Measurements from ENCODE around the gene PPP2R2B.

Gene PPP2R2B

DNA sequence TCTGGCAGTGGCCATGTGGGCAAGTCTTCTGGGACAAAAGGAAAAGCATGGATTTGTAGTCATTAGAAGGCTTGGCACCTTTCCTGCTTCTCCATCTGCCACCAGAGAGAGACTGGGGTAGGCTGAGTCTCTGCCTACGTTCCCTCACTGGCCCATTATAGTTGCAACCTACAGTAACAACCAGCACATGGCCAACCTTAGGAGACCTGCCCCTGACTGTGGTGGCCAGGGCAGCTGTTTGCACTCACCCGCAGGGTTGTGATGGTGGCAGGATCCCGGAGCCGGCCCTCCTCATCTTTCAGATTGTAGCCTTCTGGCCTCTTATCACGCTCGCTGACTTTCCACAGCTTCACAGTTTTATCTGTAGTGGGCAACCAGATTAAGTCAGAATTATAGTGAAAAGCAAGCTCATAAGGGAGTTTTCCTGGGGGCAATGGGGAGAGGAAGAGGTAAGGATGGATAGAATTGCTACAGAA lies 187.6 kb downstream of the PPP2R2B start:
- peak; percentile 69 to 95 for DNase-seq

DNA sequence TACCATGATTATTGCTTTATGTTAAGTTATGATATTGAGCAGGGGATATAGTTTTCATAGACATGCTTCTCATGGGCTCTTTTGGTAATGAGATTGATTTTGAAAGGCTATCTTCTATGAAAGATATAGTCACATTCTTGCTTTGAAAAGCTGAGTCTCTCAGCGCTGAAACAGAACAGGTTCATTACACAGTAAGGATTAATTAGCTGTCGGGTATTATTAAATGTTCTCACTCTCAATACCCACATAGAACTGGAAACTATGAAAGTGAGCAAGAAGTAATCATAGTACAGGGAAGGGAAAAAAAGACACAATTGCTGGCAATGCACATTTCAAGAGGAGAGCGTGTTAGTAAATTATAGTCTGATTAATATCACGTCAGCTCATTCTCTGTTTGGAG lies 190.9 kb downstream of the PPP2R2B start:
- no peak for DNase-seq

GRCh38 chr5:146683861-146684260 lies 194.7 kb downstream of the PPP2R2B start:
- DNase-seq: no peak

DNA sequence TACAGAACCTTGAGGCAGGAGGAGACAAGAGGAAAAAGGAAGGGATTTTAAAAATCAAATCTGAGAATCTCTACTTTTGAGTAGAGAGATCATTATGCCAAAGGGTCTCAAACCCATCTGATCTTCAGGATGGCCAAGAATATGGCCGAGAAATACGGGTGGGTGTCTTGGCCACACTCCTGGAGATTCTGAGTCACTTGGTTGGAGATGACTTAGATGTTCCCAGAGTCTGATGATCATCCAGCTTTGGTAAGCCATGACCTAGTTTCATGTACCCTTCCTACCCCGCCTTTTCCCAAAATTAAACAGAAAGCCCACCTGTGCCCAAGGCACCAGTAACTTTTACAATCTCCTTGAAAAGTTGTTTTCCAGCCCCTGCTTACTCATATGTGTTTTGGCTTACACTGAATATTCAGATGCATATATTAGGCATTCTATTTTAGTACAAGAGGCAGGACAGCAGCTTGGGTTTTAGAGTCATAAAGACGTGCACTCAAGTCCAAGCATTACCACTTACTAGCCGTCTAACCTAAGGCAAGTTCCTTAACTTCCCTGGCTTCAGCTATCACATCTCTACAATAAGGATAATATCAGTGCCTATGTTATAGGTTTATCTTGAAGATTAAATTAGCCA lies 195.5 kb downstream of the PPP2R2B start:
- DNase-seq: no peak

DNA sequence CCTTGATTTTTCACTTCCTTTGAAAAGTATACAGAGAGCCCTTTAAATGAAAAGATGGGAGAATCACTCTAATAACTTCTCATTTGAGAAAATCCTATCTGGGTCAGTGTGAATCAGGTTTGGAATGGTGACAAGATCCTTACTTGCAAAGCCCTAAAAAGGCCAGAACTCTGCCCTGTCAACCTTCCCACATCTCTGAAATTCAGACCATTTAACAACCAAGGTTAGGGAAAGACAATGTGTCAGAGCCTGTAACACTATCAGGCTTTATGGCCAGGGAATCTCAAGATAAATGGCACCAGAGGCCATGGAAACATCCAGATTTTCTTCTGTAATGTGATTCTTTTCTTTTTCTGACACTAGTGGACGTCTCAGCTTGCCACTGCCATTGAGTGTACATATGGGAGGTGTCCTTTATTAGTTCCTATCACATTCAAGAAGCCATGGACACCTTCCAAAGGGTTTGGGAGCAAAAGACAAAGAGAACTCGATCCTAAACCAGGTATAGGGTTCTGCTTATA lies 196.9 kb downstream of the PPP2R2B start:
- no peak for DNase-seq

- no peak for DNase-seq
Observed at GRCh38 chr5:146680846-146681584, 197.5 kb downstream of the PPP2R2B start.

DNA sequence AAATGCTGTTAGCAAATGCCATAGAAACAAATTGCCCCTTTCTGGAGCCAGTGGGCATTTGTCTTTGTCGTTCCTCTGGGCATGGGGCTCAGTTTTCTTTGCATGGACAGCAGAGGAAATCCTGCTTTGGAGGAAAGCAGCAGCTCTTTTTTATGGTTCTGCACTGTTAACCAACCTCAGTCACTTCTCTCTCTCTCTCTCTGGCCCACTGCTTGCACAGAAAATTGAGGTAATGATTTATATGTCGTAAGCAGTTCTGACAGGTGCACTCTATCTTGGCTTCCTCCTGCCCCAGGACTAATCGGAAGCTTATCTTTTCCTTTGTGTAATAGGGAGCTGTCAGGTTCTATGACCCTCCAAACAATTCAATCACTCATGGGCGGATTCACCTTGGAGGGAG lies 202.9 kb downstream of the PPP2R2B start:
- no peak for DNase-seq

- no peak for DNase-seq
Observed at GRCh38 chr5:146672866-146673265, 205.7 kb downstream of the PPP2R2B start.

DNA sequence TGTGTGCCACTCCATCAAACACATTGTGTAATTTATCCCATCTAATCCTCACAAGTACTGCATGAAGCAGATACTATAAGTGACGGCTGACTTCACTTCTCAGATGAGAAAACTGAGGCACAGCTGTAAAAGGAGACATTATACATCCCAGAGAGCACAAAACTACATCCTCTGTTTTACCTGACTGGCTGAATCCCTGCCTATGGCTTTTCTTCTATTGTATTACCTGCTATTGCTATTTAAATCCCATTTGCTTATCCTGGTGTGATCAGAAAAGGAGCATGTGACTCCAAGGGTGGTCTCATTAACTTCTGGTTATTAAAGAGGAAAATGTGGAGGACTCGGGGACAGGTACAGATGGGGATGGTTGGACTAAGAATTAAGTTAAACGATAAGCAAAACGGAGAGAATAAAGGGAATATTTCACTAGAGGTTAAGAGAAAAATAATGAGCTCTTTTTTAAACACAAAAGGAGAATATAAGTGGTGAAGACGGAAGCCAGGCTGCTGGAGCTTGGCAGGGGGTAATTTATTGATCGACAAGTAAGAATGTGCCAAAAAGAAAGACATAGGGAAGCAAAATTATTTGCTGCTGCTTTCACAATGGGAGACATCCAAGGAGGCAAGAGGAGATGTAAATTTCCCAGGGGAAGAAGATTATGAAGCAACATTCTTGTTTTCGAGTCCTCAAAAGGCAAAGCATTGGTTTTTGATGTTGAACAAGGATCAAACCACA lies 206.8 kb downstream of the PPP2R2B start:
- DNase-seq: peak; percentile 33 to 54

DNA sequence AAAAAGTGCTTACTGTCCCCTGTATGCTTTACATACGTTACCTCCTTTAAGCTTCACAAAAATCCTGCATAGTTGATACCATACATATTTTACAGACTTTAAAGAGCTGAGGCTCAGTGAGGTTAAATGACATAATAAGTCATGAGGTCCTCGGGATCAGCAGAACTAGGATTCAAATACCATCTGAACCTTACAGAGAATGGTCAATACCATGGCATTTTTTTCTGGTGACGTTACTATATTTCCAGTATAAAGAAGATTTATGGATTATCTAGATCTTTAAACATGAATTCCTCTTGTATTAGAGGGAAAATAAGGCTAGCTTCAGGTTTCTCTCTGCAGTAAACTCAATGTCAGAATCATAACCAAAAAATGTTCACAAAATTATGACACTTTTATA lies 208.9 kb downstream of the PPP2R2B start:
- DNase-seq: no peak

GRCh38 chr5:146667633-146668272 lies 210.8 kb downstream of the PPP2R2B start:
- DNase-seq: peak; percentile 80 to 81

- DNase-seq: no peak
Observed at GRCh38 chr5:146662229-146662628, 216.3 kb downstream of the PPP2R2B start.

DNA sequence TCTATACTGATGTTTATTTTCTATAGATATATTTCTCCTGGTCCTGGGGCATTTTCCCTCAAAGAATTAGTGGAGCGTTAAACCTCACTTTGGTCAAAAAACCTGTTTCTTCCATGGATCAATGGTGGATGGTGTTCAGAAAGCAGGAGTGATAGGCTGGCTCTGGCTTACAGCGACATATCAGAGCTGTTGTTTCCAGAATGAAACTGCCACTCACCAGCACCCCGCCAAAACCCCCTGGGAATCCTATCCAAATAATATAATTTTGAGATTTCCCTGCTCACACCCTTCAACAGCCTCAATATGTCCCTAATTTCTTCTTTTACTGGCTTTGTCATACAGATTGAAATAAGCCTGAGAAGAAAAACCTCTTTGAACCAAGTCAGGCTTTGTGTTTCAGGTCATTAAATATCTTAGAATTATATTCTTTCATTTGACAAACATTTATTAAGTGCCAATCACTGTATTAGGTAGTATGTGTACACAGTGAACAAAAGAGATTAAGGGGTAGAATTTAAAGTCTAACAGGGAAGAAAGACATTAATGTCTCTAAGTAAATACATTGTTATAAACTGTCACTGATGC lies 218.1 kb downstream of the PPP2R2B start:
- DNase-seq: no peak

- no peak for DNase-seq
Observed at GRCh38 chr5:146659961-146660360, 218.6 kb downstream of the PPP2R2B start.

GRCh38 chr5:146656703-146657102 lies 221.9 kb downstream of the PPP2R2B start:
- no peak for DNase-seq

GRCh38 chr5:146653560-146653959 lies 225.0 kb downstream of the PPP2R2B start:
- no peak for DNase-seq

DNA sequence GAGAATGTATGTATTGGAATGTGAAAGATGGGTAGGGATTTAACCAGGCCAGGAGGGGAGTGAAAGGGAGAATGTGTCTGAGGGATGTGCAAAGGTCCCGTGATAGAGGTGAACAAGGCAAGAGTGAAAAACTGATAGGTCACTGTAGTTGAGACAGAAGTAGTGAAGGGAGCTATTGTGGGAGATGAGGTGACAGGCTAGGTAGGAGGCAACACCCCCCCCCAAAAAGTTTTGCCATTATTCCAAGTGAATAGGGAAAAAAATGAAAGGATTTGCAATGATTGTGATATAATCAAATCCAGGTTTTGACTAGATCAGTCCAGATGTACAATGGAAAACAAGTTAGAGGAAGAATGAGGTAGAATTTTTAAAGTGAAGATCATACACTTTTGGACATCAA lies 226.0 kb downstream of the PPP2R2B start:
- no peak for DNase-seq

GRCh38 chr5:146647656-146648199 lies 230.8 kb downstream of the PPP2R2B start:
- peak; percentile 71 to 92 for DNase-seq

DNA sequence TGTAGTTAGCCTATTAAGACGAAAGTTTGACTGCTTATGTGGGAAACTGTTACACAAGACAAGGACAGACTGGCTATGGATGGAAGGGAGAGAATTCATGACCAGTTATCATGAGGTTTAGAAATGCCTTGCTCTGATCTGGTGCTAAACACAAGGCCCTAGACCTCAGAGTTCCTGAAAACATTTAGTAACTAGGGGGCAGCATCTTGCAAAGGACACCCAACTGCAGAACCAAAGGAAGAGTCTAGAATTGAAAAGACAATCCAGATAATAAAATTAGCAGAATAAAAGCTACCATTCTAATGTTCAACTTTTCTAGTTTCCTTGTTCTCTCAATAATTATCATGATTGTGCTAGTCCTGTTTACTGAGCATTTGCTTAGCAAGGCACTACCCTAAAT lies 232.1 kb downstream of the PPP2R2B start:
- no peak for DNase-seq

- DNase-seq: peak; percentile 39 to 66
Observed at GRCh38 chr5:146645342-146645741, 233.2 kb downstream of the PPP2R2B start.

GRCh38 chr5:146644831-146645230 lies 233.7 kb downstream of the PPP2R2B start:
- peak in 1 of 2 experiments; percentile 43 for DNase-seq

GRCh38 chr5:146643776-146644175 lies 234.8 kb downstream of the PPP2R2B start:
- DNase-seq: peak; percentile 39 to 81

All from NCI-H446 (cell line).